CD4-positive, alpha-beta T cell treated with Interleukin-6 at 100 ng/mL for 8 hours (primary cell): ENCODE measurements around the gene TSC2.
A peak's percentile ranks its signal among the peaks of the same experiment; 100 is the strongest.

Experiments used
- DNase-seq: peaks from one replicate; pipeline ENCODE4 v3.0.0-alpha.2; 2020; ENCODE audit warnings: mixed read lengths, low spot score

Gene TSC2

GRCh38 chr16:2047330-2048115 is at the start of gene TSC2, which contains the start of gene NTHL1:
TSS of gene TSC2 (plus strand) at chr16:2047985. CDS start at chr16:2048616, 631 bp downstream.
TSS of gene NTHL1 (minus strand) at chr16:2047834. CDS start at chr16:2047823, 11 bp downstream.
- peak; percentile 92 for DNase-seq

GRCh38 chr16:1998360-1998835 is 49.4 kb upstream of the TSC2 start:
- no peak for DNase-seq

GRCh38 chr16:1998852-1999801 is 48.7 kb upstream of the TSC2 start:
- no peak for DNase-seq

GRCh38 chr16:1999866-2000514 is 47.8 kb upstream of the TSC2 start:
- no peak for DNase-seq

- DNase-seq: no peak
These were observed 46.8 kb upstream of the TSC2 start for GRCh38 chr16:2001035-2001434.

GRCh38 chr16:2001456-2002355 is 46.1 kb upstream of the TSC2 start:
- DNase-seq: no peak

- no peak for DNase-seq
These were observed 45.2 kb upstream of the TSC2 start for GRCh38 chr16:2002406-2003230.

GRCh38 chr16:2003231-2003826 is 44.5 kb upstream of the TSC2 start:
- no peak for DNase-seq

GRCh38 chr16:2003827-2004641 is 43.8 kb upstream of the TSC2 start:
- peak; percentile 79 for DNase-seq

- no peak for DNase-seq
These were observed 42.8 kb upstream of the TSC2 start for GRCh38 chr16:2004795-2005517.

- DNase-seq: no peak
These were observed 42.1 kb upstream of the TSC2 start for GRCh38 chr16:2005646-2006045.

- DNase-seq: no peak
These were observed 41.5 kb upstream of the TSC2 start for GRCh38 chr16:2006317-2006716.

GRCh38 chr16:2007081-2007836 is 40.5 kb upstream of the TSC2 start:
- DNase-seq: no peak

GRCh38 chr16:2008009-2008526 is 39.7 kb upstream of the TSC2 start:
- DNase-seq: no peak

- DNase-seq: no peak
These were observed 39.1 kb upstream of the TSC2 start for GRCh38 chr16:2008631-2009163.

GRCh38 chr16:2009164-2009711 is 38.5 kb upstream of the TSC2 start:
- no peak for DNase-seq
